Loucy (cell line): Measurements from ENCODE around the gene CDH8.

ENCODE experiments used
- EZH2phosphoT487 ChIP-seq: fragments of 200-600 bp; IDR thresholded peaks from 2 replicates; pipeline ENCODE4 v1.6.1; 2018; ENCODE audit warnings: antibody characterized with exemption, mild to moderate bottlenecking, moderate library complexity, borderline replicate concordance
- TF ChIP-seq, protein P1 (sequence below): fragments of 200-600 bp; sonication (generic); conservative IDR thresholded peaks from 2 replicates; pipeline ENCODE4 v1.5.1; 2014; ENCODE audit warnings: mild to moderate bottlenecking, antibody characterized with exemption, low read length

- TF ChIP-seq, protein P1, sequence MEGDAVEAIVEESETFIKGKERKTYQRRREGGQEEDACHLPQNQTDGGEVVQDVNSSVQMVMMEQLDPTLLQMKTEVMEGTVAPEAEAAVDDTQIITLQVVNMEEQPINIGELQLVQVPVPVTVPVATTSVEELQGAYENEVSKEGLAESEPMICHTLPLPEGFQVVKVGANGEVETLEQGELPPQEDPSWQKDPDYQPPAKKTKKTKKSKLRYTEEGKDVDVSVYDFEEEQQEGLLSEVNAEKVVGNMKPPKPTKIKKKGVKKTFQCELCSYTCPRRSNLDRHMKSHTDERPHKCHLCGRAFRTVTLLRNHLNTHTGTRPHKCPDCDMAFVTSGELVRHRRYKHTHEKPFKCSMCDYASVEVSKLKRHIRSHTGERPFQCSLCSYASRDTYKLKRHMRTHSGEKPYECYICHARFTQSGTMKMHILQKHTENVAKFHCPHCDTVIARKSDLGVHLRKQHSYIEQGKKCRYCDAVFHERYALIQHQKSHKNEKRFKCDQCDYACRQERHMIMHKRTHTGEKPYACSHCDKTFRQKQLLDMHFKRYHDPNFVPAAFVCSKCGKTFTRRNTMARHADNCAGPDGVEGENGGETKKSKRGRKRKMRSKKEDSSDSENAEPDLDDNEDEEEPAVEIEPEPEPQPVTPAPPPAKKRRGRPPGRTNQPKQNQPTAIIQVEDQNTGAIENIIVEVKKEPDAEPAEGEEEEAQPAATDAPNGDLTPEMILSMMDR, result no peak
- no peak for TF ChIP-seq EZH2phosphoT487
These were observed 370.7 kb downstream of the CDH8 start for GRCh38 chr16:61665512-61665911.
